CD4-positive, alpha-beta T cell treated with Interleukin-6 for 4 hours (primary cell): ENCODE results near the gene MKS1.
A peak's percentile ranks its signal among the peaks of the same experiment; 100 is the strongest.

Experiments used
- DNase-seq: peaks from one replicate; pipeline ENCODE4 v3.0.0-alpha.2; 2020; ENCODE audit warnings: mixed read lengths

The MKS1 gene

DNA sequence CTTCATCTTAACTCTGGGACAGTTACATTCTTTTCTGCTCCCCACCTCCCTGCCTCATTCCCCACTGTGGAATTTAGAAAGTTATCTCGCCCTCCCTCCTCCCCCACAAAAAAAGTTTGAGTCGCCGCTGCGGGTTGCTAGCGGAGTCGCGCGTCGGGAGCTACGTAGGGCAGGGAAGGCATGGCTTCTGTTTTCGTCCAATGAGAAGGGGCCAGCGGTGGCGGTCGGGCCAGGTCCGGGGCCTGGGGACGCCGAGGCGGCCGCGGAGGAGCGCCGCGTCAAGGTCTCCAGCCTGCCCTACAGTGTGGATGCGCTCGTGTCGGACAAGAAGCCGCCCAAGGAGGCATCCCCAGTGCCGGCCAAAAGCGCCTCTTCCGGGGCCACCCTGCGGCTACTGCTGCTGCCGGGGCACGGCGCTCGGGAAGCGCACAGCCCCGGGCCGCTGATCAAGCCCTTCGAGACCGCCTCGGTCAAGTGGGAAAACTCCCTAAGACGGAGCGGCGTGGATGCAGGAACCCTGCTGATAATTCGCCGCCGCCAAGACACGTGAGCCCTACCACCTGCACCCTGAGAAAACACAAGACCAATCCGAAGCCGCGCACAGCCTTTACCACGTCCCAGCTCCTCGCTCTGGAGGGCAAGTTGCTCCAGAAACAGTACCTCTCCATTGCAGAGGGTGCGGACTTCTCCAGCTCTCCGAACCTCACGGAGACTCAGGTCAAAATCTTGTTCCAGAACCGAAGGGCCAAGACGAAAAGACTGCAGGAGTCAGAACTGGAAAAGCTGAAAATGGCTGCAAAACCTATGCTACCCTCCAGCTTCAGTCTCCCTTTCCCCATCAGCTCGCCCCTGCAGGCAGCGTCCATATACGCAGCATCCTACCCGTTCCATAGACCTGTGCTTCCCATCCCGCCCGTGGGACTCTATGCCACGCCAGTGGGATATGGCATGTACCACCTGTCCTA, 61.9 kb downstream of the MKS1 start:
- peak; percentile 65 for DNase-seq
